HG02981 (cell line): ENCODE data around the gene GUK1.

Experiments used
- ATAC-seq: cut with Tn5 transposase; IDR thresholded peaks from one replicate; pipeline ENCODE4 v1.9.1; 2021; ENCODE audit warnings: mild to moderate bottlenecking, moderate library complexity; ENCODE audit not compliant: unreplicated experiment

Gene GUK1

GRCh38 chr1:228123505-228123904 lies 16.6 kb upstream of the GUK1 start:
- ATAC-seq: no peak

DNA sequence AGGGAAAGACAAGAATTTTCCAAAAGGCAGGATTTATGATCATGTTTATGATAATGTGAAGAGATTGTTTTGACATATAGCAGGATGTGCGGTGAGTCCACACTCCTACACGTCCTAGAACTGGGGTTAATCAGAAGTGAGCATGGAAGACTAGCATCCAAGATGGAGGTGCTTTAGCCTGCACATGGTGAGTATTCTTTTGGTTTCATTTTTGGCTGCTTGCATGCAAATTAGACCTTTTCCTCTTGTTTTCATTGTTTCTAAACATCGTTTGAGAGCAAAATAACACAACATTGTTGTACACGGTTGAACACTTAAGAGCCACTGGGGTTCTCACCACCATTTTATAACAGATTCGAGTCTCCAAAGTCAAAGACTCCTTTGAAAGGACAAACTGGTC lies 14.9 kb upstream of the GUK1 start:
- no peak for ATAC-seq

DNA sequence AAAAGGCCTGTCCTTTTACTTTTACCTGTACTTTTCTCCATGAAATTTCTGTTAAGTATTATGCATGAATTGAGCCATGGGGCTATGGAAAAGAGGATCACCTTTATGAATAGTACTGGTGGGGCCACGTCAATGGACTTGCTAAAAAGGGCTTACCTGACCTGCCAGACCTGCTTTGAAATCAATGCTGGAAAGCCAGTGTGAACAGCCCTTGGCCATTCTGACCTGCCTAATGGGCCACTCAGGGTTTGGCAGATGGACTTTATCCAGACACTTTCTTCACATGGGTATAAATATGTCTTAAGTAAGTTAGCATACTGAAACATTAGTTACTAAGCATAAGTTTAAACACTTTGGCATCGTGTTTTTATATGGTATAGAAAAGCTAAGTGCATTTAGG lies 8.3 kb upstream of the GUK1 start:
- no peak for ATAC-seq

GRCh38 chr1:228134591-228134990 lies 5.5 kb upstream of the GUK1 start:
- no peak for ATAC-seq

DNA sequence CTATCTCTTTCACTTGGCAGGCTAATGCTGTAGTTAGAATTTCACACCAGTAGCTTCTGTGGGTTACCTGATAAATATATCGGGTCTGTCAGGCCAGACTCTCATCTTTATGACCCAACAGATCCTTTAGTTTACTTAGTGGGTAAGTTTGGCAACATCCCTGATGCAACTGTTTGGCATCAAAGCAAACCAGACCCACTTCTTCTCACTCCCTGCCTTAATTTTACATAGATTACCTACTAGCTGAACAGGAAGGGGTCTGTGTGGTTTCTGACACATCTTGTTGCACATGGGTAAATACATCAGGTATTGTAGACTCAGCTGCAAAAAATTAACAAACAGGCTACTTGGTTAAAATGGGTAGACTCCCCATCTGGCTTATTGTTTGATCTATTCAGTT lies 3.2 kb upstream of the GUK1 start:
- no peak for ATAC-seq

- no peak for ATAC-seq
Observed at GRCh38 chr1:228139406-228139930, 611 bp upstream of the GUK1 start.

DNA sequence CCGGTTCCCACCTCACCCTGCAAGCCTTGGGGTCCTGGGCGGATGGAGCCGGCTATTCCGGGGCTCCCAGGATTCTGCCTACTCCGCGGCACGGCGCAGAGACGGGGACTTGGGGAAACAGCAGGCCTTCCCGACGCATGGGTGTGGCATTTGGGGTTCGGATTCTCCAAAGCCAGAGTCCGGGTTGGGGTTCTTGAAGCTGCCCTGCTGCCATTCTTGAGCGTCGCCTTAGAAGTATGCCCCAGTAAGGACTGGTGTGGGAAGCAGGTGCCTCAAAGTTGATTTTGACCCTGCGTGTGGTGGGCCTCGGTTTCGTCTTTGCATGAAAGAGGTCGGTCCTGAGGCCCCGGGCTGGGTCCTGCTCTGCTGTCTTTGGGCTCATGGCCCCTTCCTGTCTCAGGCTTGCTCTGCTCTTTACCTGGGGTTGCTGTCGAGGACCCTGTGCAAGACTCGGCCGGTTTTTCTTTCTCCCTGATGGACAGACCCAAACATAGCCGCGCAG lies 696 bp downstream of the GUK1 start:
- no peak for ATAC-seq

- ATAC-seq: no peak
Observed at GRCh38 chr1:228141226-228142044, 1.4 kb downstream of the GUK1 start.

DNA sequence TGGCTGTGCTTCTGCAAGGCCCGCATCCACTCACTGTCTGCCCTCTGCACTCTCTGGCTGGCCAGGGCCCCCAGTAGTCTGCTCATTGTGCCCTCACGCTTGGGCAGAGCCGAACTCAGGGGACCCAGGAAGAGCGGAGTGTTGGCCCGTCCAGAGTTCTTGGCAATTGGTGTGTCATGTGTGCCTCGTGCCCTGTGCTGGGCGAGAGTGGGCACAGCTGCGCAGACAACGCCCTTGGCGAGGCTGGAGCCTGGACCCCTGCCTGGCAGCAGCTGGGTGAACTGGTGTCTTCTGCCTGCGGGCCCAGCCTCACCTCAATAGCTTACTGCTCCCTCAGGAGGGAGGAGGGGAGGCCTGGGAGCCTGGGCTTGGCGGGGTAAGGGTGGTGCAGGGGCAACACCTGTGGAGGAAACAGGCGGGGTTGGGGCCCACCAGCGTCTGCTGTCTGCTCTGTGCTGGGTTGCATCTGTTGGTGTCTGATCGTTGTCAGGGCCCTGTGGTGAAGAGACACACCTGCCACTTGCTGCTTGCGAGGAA lies 2.1 kb downstream of the GUK1 start:
- ATAC-seq: no peak

DNA sequence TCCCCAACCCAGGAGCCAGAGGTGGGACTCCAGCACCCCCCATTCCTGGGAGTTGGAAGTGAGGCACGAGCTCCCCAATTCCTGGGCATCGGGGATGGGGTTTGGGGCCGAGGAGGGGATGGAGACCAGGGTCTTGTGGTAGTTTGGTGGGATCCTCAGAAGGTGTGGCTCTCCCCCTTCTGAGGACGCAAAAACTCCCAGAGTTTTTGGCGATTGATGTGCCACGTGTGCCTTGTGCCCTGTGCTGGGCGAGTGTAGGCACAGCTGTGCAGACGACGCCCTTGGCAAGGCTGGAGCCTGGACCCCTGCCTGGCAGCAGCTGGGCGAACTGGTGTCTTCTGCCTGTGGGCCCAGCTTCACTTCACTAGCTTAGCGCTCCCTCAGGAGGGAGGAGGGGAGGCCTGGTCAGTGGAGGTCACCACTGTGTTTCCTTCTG lies 2.6 kb downstream of the GUK1 start:
- ATAC-seq: no peak

DNA sequence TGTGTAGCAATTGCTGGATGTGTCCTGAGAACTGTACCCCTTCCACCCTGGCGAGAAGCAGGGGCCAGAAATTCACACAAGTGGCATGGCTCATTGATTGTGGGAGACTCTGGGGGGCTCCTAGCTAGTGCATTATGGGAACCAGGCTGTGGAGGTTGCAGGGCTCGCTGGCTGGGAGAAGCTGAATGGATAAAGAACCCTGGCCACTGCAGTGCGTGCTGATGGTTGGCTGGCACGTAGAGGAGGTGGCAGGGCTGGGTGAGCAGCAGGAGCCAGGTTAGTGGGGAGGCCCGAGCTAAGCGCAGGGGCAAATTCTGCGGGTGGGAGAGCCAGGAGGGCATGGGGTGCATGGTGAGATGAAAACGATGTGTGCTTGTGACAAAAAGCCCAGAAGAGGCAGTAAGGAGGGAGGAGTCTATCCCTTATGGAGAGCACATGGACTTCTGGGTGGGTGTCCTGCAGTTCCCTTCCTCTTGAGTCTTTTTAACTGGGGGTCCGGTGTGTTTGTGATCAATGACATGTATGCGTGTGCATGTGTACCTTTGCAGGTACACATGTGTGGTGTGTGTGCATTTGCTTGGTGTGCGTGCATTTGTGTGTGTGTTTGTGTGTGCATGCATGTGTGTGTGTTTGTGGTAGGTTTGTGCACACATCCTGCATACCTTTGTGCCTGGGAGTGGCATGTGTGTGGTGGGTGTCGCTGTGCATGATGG lies 3.6 kb downstream of the GUK1 start:
- no peak for ATAC-seq

- no peak for ATAC-seq
Observed at GRCh38 chr1:228144193-228144992, 4.3 kb downstream of the GUK1 start.

DNA sequence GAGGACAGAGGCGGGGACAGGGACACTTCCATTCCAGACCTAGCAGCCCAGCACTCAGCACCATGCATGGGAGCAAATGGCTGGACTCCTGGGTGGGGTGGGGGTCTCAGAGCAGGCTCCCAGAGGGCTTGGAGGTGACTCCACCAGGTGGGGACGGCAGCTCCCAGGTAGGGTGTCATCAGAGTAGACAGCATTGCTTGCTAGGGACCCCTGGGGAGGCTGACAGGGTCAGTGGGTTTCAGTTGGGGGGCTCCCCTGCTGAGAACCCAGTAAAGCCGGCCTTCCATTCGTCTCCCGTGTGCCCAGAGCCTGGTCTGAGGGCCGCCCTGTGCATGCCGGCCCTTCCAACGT lies 4.9 kb downstream of the GUK1 start:
- ATAC-seq: no peak

- ATAC-seq: no peak
Observed at GRCh38 chr1:228145463-228146416, 5.7 kb downstream of the GUK1 start.

DNA sequence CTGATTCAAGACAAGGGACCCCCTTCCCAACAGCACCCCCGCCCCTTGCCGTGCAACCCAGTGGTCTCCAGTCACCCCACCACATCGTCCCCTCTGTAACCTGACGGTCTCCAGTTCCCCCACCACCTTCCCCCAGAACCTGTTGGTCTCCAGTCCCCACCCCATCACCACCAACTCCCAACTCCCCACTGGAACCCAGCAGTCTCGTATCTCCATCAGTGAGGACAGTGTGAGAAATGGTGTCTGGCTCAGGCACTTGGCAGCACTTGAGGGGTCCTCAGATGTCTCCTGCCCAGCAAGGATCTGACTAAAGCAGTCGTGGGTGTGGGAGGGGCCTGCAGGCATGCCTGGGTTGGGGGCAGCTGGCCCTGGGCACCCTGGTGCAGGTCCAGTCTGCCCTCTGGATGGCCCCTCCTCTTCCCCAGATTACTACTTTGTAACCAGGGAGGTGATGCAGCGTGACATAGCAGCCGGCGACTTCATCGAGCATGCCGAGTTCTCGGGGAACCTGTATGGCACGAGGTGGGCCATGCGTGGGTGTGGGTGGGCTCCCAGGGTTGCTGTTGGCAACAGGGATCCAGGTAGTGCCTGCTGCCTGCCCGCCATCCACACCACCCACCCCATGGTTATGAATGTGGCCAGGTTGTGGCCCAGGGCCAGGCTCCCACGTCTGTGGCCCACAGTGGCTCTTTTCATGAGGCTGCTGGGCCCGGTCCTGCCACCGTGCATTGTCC lies 6.5 kb downstream of the GUK1 start:
- no peak for ATAC-seq

GRCh38 chr1:228147151-228147693 lies 7.1 kb downstream of the GUK1 start:
- ATAC-seq: no peak

- no peak for ATAC-seq
Observed at GRCh38 chr1:228147768-228148167, 7.7 kb downstream of the GUK1 start.

DNA sequence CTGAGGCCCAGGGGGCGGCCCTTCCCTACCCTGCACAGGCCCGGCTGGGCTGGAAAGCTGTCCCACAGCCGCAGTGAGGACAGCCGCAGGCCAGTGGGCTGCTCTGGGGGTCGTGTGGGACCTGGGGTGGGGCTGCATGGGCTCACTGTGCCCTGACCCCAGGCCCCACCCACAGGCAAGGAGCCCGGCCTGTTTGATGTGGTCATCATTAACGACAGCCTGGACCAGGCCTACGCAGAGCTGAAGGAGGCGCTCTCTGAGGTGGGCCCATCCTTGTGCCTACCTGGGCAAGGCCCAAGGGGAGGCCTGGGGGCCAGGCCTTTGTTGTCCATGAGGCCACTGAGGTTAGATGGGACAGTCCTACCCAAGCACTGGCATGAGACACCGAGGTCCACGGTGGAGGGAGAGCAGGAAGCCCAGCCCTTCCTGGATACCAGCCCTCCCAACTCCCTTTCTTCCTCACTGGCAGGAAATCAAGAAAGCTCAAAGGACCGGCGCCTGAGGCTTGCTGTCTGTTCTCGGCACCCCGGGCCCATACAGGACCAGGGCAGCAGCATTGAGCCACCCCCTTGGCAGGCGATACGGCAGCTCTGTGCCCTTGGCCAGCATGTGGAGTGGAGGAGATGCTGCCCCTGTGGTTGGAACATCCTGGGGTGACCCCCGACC lies 8.2 kb downstream of the GUK1 start:
- no peak for ATAC-seq
